ENCODE results near the gene PODNL1. TPM values are rescaled to one million over a fixed set of nuclear protein-coding genes. Genes with fewer than 3 reads are reported as not detected.

Gene PODNL1
- total RNA-seq, 1 experiment from 2014 or later = 0.53 TPM

DNA sequence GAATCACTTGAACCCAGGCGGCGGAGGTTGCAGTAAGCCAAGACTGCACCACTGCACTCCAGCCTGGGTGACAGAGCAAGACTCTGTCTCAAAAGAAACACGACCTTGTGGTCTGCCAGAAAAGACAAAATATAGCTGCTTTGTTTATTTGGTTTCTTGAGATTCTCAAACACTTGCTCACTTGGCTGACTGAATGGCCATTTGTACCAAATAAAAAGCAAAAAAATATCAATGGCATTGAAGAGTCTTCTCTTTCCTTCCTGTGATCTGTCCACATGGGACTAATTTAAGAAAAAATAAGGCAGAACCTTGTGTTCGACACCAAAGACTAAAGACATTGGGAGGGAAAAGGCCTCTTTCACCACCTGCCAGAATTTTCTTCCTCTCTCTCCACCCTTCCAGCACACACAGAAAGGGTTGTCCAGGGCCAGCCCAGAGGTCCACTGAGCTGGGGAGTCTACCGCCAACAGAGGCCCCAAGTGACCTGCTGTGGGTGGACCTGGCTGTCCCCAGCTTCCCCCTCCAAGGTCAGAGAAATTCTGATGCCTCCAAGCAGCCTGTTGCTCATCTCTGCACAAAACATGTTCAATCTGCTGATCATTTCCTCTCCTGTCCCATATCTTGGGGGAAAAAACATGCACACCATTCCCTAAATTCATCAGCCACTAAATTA, 38.2 kb downstream of the PODNL1 start:
- Histone ChIP-seq H3K9me3 (replicated peaks) (no peaks in the 10 kb centered on the region), H3K36me3 (no peaks in the 10 kb centered on the region), H3K27ac (no peak overlapping the region), H3K4me3 (no peak overlapping the region), H3K27me3 (replicated peaks) (no peaks in the 10 kb centered on the region), H3K4me1 (replicated peaks) (peaks cover 13% of the 10 kb centered on the region)
- DNase-seq (ENCODE audit: low read depth in 1 of 2, low spot score in 2 of 2) = peak in 1 of 2 experiments; percentile 35

DNA sequence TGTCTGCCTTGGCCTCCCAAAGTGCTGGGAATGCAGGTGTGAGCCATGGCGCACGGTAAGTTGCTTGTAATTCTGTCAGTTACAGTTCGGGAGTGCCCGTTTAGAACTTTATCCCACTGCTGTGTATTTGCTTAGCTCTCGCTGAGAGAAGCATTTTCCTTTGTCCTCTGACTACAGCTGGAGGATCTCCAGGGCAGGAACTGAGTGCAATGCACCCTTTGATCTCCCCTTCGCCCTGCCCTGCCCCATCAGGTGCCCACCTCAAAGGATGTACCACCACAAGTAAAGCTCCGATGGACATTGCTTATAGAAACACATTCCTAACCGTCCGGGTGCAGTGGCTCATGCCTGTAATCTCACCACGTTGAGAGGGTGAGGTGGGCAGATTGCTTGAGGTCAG, 38.8 kb downstream of the PODNL1 start:
- no peak for DNase-seq (ENCODE audit: low read depth in 1 of 2, low spot score in 2 of 2)
- Histone ChIP-seq H3K36me3 (no peaks in the 10 kb centered on the region), H3K9me3 (replicated peaks) (no peaks in the 10 kb centered on the region), H3K4me1 (replicated peaks) (peaks cover 13% of the 10 kb centered on the region), H3K27me3 (replicated peaks) (no peaks in the 10 kb centered on the region), H3K27ac (no peak overlapping the region), H3K4me3 (no peak overlapping the region)

DNA sequence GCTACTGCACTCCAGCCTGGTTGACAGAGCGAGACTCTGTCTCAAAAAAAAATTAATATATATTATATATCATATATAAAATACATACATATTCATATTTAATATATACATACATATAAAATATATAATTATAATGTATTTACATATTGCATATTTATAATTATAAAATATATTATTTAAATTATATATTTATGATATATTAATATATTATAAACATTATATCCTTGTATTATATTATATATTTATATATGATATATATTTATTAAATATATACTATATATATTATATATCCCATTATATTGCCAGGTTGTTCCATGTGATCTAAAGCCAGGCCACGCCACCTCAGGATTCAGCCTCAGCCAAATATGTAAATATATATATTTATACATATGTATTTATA, 42.0 kb downstream of the PODNL1 start:
- Histone ChIP-seq H3K4me3 (no peak overlapping the region), H3K9me3 (replicated peaks) (no peaks in the 10 kb centered on the region), H3K27ac (no peak overlapping the region), H3K4me1 (replicated peaks) (peaks cover 13% of the 10 kb centered on the region), H3K27me3 (replicated peaks) (no peaks in the 10 kb centered on the region), H3K36me3 (no peaks in the 10 kb centered on the region)
- no peak for DNase-seq (ENCODE audit: low read depth in 1 of 2, low spot score in 2 of 2)

DNA sequence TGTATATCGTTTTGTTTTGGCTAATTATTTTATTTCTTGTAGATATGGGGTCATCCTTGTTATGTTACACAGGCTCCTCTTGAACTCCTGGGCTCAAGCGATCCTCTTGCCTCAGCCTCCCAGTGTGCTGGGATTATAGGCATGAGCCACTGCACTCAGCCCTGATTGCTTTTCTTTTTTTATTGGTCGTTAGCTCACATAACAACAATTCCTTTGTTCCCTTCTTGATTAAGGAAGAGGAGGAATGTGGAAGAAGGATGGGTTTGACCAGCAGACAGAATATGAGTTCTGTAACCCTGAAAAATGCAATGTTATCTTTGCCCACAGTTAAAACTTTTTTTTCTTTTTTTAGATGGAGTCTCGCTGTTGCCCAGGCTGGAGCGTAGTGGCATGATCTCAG, 43.7 kb downstream of the PODNL1 start:
- Histone ChIP-seq H3K9me3 (replicated peaks) (no peaks in the 10 kb centered on the region), H3K4me3 (no peak overlapping the region), H3K36me3 (no peaks in the 10 kb centered on the region), H3K27ac (no peak overlapping the region), H3K27me3 (replicated peaks) (no peaks in the 10 kb centered on the region), H3K4me1 (replicated peaks) (peaks cover 5% of the 10 kb centered on the region)
- no peak for DNase-seq (ENCODE audit: low read depth in 1 of 2, low spot score in 2 of 2)

GRCh38 chr19:13892870-13893269, 45.3 kb downstream of the PODNL1 start:
- no peaks in the 10 kb centered on the region for H3K27me3 ChIP-seq (replicated peaks)
- DNase-seq (ENCODE audit: low read depth in 1 of 2, low spot score in 2 of 2) = no peak
- no peak overlapping the region for H3K27ac ChIP-seq
- H3K9me3 ChIP-seq (replicated peaks) = no peaks in the 10 kb centered on the region
- H3K4me1 ChIP-seq (replicated peaks) = no peaks in the 10 kb centered on the region
- no peak overlapping the region for H3K4me3 ChIP-seq
- H3K36me3 ChIP-seq = no peaks in the 10 kb centered on the region

- no peak for DNase-seq (ENCODE audit: low read depth in 1 of 2, low spot score in 2 of 2)
- H3K27ac ChIP-seq = no peak overlapping the region
- H3K4me3 ChIP-seq = no peak overlapping the region
- no peaks in the 10 kb centered on the region for H3K27me3 ChIP-seq (replicated peaks)
- no peaks in the 10 kb centered on the region for H3K36me3 ChIP-seq
- H3K9me3 ChIP-seq (replicated peaks) = no peaks in the 10 kb centered on the region
- no peaks in the 10 kb centered on the region for H3K4me1 ChIP-seq (replicated peaks)
Observed at GRCh38 chr19:13890136-13890535, 48.1 kb downstream of the PODNL1 start.

DNA sequence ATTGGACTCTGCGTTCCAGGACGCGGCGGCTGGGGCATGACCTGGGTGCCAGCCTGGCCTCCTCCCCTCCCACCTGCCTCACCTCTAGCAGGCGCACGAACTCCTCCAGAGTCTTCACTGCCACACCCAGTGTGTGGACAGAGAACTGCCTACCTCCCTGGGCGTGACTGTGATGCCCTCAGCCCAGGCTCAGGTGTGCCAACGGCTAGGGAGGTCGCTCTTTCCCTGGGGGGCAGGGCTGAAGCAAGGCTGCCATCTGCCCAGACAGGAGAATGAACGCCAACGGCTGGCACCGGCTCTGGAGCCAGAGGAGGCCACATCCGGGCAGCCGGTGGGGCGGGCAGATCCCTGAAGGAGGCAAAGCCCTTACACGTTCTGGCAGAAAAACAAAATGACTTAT, 49.9 kb downstream of the PODNL1 start:
- H3K4me1 ChIP-seq (replicated peaks) = no peaks in the 10 kb centered on the region
- no peak overlapping the region for H3K4me3 ChIP-seq
- H3K27ac ChIP-seq = no peak overlapping the region
- DNase-seq (ENCODE audit: low read depth in 1 of 2, low spot score in 2 of 2) = no peak
- H3K27me3 ChIP-seq (replicated peaks) = no peaks in the 10 kb centered on the region
- H3K36me3 ChIP-seq = no peaks in the 10 kb centered on the region
- no peaks in the 10 kb centered on the region for H3K9me3 ChIP-seq (replicated peaks)

DNA sequence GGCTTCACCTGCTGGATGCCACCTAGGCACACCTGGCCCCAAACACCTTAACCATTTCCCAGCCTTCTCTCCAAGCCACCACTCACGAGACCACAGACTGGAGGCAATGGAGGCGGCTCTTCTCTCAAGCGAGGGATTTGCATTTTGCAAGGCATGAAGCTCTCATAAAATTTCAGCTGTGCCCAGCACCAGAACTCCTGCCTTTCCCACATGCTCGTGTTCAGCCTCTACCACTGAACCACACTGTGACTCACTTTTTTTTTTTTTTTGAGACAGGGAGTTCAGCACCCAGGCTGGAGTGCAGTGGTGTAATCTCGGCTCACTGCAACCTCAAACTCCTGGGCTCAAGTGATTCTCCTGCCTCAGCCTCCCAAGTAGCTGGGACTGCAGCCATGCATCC, 50.7 kb downstream of the PODNL1 start:
- no peak for DNase-seq (ENCODE audit: low read depth in 1 of 2, low spot score in 2 of 2)
- Histone ChIP-seq H3K27me3 (replicated peaks) (no peaks in the 10 kb centered on the region), H3K27ac (no peak overlapping the region), H3K4me1 (replicated peaks) (no peaks in the 10 kb centered on the region), H3K4me3 (no peak overlapping the region), H3K9me3 (replicated peaks) (no peaks in the 10 kb centered on the region), H3K36me3 (no peaks in the 10 kb centered on the region)

GRCh38 chr19:13887018-13887436, 51.2 kb downstream of the PODNL1 start:
- Histone ChIP-seq H3K27me3 (replicated peaks) (no peaks in the 10 kb centered on the region), H3K36me3 (no peaks in the 10 kb centered on the region), H3K27ac (no peak overlapping the region), H3K4me1 (replicated peaks) (no peaks in the 10 kb centered on the region), H3K9me3 (replicated peaks) (no peaks in the 10 kb centered on the region), H3K4me3 (no peak overlapping the region)
- no peak for DNase-seq (ENCODE audit: low read depth in 1 of 2, low spot score in 2 of 2)

DNA sequence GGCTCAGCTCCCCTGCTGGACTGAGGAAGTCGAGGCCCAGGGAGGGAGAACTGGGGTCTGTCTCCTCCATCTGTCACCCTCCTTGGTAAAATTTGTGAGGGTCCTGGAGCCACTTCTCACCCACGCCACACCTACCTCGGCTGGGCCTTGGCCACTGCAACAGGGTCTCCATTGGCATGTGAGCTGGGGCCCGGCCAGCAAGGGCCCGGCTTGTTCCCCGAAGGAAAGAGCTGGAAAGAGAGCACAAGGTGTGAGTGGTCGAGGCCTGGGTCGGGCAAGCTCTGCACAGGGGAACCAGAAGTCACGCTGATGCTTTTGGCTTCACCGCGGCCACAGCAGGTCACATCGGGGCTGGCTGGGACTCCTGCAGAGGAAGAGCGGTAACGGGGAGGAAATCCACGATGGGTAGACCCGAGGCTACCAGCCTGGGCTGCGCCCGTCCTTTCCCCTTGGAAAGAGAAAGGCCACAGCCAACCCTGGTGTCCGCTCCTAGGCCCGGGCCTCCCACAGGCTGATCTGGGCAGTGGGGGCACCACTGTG, 52.3 kb downstream of the PODNL1 start:
- H3K4me3 ChIP-seq = no peak overlapping the region
- no peak overlapping the region for H3K27ac ChIP-seq
- H3K9me3 ChIP-seq (replicated peaks) = no peaks in the 10 kb centered on the region
- no peaks in the 10 kb centered on the region for H3K27me3 ChIP-seq (replicated peaks)
- no peaks in the 10 kb centered on the region for H3K36me3 ChIP-seq
- DNase-seq (ENCODE audit: low read depth in 1 of 2, low spot score in 2 of 2) = no peak
- H3K4me1 ChIP-seq (replicated peaks) = peaks cover 3% of the 10 kb centered on the region

DNA sequence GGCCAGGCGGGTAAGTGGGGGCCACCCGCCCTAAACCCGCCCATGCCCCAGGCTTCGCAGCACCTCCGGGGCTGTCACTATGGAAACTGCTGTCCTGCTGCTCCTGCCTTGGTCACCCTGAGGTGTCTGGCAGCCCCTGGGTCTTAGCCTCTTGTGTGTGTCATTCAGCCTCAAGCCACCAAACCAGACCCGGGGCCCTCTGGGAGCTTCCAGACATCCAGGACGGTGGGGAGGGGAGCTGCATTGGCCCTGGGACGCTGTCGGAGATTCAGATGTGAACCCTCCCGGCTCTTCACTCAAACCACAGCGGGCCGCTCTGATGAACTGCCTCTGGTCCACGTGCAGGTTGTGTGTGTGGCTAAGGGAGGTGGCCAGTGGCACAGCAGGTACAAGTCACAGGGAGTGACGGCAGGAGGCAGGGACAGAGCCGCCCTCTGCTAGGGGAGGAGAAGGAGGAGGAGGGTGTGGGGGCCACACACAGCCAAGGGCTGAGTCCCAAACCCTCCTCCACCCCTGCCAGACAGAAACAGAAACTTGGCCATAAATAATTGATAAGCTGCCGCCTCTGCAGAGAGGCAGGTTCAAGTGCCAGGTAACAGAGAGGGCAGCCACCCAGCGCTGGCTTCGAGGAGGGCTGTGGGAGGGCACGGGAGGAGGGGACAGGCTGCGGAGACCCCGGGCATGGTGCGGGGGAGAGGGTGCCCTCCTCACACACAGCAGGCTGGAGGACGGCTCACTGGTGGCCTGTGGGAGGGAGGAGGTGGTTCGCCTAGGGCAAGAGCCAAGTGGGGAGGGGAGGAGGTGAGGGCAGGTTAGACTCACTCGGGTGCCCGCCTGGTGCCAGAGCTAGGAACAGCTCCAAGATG, 53.3 kb downstream of the PODNL1 start:
- DNase-seq (ENCODE audit: low read depth in 1 of 2, low spot score in 2 of 2) = no peak
- Histone ChIP-seq H3K9me3 (replicated peaks) (no peaks in the 10 kb centered on the region), H3K4me1 (replicated peaks) (peaks cover 11% of the 10 kb centered on the region), H3K4me3 (no peak overlapping the region), H3K36me3 (no peaks in the 10 kb centered on the region), H3K27me3 (replicated peaks) (no peaks in the 10 kb centered on the region), H3K27ac (no peak overlapping the region)

- no peak for DNase-seq (ENCODE audit: low read depth in 1 of 2, low spot score in 2 of 2)
- Histone ChIP-seq H3K27me3 (replicated peaks) (no peaks in the 10 kb centered on the region), H3K27ac (no peak overlapping the region), H3K4me3 (no peak overlapping the region), H3K4me1 (replicated peaks) (peaks cover 14% of the 10 kb centered on the region), H3K9me3 (replicated peaks) (no peaks in the 10 kb centered on the region), H3K36me3 (no peaks in the 10 kb centered on the region)
Observed at GRCh38 chr19:13883516-13884064, 54.6 kb downstream of the PODNL1 start.

DNA sequence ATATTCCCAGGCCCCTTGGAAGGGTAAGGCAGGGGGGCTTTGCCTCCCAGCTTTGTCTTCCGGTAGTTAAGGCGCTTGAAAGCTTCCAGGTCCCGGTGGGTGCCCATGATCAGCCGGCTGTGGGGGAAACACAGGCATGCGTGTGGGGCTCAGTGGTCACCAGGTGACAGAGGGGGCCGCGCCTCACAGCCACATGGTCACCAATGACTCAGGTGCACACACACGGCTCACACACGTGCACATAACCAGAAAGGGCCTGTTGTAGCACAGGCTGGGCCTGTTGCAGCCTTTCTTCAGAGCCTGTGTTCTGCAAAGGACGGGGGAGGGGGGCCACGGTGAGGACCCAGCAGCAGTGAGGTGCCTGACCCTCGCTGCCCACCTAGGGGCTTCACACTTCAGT, 55.4 kb downstream of the PODNL1 start:
- H3K36me3 ChIP-seq = no peaks in the 10 kb centered on the region

DNA sequence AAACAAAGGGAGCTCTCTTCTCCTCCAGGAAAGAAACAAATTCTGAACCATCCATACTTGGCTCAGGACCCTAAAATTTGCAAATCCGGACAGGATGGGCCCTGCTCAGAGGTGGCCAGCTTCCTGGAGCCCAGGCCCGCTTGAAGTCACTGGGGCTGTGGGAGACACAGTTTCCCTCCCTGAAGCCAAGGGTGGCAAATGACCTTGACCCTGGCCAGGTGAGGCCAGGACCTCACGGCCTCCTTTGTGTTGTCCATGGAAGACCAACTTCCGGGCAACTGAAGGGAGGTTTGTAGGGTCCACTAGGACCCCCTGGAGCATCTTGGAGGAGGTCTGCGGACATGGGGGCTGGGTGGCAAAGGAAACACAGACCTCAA, 55.8 kb downstream of the PODNL1 start:
- Histone ChIP-seq H3K27ac (no peak overlapping the region), H3K4me1 (replicated peaks) (peaks cover 14% of the 10 kb centered on the region), H3K36me3 (no peaks in the 10 kb centered on the region), H3K9me3 (replicated peaks) (no peaks in the 10 kb centered on the region), H3K4me3 (no peak overlapping the region), H3K27me3 (replicated peaks) (no peaks in the 10 kb centered on the region)
- no peak for DNase-seq (ENCODE audit: low read depth in 1 of 2, low spot score in 2 of 2)

More for the DNA sequence above, 55.4 kb downstream of the PODNL1 start:
- Histone ChIP-seq H3K4me1 (replicated peaks) (peaks cover 14% of the 10 kb centered on the region), H3K9me3 (replicated peaks) (no peaks in the 10 kb centered on the region), H3K4me3 (no peak overlapping the region), H3K27me3 (replicated peaks) (no peaks in the 10 kb centered on the region), H3K27ac (no peak overlapping the region)
- DNase-seq (ENCODE audit: low read depth in 1 of 2, low spot score in 2 of 2) = no peak
